Epidermal melanocyte (primary cell): ENCODE results near the gene C1orf53.
"Not testable (repeated sequence)": the region's sequence is repeated elsewhere in the genome, so short reads cannot be mapped to it uniquely, and the experiment has no call there.

Experiments
- DNase-seq: peaks from one replicate; pipeline ENCODE4 v3.0.0; 2011; ENCODE audit warnings: low spot score; ENCODE audit not compliant: insufficient read length

The C1orf53 gene

DNA sequence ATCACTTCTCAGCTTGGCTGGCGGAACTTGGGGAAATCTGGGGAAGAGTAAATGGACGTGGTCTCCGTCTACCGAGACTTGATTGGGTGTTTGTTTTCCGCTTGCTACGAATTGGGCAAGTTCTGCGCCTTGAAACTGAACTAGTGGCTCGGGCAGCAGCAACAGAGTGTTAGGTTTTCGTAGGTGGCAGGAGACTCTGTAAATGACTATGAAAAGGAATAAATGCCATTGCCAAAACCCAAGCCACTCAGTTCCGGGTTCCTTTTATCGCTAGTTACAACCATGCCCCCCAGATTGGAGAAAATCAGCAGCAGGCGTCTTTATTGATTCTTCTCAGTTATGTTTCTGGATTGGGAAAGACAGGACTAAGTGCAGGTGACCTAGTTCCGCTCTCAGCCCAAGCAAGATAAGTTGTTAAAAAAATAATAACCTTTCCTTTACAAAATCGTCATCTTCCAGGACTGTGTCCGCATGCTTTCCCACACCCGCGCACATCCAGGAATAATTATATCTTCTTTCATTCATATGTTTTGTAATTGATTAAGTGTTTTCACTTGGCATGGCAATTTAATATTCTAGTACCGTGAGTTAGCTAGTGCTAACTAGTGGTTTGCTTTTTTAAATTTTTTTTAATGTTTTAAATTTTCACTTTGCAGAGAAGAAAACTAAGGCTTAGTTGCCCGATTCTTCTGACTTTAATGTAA is 18.1 kb downstream of the C1orf53 start:
- no peak for DNase-seq

DNA sequence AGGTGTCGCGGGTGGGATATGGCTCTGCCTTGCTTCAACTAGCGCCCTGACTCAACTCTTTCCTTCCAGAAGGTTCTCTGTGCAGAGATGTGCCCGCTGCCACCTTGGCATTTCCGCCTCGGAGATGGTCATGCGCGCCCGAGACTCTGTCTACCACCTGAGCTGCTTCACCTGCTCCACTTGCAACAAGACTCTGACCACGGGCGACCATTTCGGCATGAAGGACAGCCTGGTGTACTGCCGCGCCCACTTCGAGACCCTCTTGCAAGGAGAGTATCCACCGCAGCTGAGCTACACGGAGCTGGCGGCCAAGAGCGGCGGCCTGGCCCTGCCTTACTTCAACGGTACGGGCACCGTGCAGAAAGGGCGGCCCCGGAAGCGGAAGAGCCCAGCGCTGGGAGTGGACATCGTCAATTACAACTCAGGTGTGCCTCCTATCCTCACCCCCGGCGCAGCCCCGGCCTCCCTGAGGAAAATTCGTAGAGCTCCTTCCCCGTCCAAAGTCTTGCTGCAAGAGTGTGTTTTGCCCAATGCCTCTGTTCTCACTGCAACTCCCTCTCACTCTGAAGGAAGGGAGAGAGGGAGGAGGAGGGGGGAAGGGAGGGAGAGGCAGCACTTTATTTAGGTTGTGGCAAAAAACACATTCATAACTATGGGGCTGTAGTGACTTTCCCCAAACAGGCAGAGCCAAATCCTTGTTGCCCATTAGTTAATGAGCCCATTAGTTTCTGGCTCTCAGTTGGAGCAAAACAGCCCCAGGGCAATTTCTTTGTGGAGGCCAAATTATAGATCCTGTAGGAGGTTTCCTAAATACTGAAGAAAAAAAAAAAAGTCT is 19.0 kb downstream of the C1orf53 start:
- no peak for DNase-seq

DNA sequence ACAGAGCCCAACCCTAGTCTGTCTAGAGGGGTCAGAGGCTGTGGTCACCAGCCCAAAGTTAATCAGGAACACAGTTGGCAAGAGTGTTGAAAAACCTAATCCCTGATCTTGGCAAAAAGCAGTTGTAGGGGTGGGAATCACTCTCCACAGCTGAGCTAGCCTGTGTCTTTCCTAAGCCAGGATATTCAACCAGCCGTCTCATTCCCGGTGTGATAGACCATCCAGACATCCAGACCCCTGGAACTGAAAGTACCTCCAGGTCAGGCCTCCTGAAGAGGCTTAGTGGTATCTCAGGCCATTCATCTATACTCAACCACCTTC is 19.6 kb downstream of the C1orf53 start:
- no peak for DNase-seq

DNA sequence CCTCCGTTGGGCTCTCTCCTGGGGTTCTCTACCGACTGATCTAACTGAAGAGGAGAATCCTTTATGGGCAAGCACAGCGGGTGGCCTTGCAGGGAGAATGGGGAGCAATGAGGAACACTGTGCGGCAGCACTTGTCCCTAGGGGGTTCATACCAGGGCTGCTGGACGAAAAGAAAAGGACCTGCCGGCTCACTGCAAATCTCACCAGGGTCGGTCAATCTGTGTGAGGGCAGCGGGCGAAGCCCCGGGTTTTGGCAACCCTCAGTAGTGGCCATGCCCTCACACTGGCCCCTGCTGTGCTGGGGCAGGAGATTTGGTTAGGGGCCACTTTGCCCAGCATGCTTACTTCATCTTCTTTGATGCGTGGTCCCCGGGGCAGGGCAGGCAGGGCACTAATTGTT is 20.6 kb downstream of the C1orf53 start:
- no peak for DNase-seq

DNA sequence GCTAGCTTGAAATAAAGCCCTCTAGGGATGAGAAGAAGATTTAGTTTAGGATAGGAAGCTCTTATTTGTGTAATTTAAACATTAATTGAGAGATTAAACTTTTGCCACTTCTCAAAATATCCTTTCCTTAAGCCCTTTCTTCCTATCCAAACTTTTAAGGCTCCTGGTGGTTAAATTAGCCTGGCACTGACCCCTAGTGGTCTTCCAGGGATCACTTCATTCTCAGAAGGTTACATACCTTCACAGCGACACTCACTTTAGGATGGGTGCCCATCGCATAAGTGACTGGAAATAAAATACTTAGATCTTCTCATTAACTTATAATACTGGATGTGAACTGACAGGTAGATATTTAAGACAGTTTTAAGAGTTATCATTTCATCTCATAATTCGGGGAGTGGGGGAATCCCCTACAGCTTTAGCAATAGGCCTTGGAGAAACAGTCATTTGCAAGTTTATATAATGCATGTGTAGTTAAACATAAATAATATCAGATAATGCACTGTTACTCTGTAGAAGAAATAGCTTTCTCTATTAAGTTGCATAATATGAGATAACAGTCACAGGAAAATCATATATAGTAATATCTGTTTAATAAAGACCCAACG is 22.2 kb downstream of the C1orf53 start:
- DNase-seq, result no peak

DNA sequence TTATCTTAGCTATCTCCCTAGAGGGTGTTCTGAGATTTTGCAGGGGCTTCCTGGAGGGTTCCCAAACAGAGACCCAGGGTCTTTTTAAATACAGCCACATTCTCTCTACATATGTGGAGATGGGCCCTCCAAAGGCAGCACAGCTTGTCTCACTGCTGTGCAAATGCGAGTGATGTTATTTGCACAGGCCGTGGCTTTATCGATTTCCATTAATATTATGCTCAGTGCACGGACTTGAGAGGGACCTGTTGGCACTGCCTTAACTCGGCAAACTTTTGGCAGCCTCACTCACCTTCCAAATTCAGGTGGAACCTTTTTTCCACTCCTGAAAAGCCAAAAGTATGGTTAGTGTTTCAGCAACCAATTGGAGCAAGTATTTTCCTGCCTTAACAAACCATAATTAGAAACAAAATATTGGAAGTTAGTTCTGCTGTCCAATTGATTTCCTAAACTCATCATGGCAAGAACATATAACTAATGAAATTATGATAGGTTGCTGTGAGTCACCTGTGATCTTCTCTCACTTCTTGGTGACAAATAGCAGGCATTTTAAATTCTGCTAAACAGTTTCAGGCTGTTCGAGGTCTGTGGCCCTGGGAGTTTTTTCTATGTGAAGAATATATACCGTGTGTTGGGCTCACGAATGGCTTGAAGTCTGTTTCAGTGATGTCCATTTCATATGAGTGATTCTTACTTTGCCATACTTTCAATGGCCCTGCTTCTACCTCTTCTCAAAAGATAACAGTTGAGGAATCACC is 25.7 kb downstream of the C1orf53 start:
- DNase-seq, result no peak

DNA sequence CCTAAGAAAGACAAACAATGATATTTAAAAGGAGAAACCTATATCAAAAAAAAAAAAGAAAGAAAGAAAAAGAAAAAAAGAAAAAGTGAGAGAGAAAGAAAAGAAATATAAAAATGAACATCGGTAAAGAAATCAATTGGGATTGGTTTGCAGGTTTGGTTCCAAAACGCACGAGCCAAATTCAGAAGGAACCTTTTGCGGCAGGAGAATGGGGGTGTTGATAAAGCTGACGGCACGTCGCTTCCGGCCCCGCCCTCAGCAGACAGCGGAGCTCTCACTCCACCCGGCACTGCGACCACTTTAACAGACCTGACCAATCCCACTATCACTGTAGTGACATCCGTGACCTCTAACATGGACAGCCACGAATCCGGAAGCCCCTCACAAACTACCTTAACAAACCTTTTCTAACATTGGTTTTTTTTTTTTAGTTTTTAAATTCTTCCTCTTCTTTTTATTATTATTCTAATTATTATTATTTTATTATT is 26.5 kb downstream of the C1orf53 start:
- no peak for DNase-seq

DNA sequence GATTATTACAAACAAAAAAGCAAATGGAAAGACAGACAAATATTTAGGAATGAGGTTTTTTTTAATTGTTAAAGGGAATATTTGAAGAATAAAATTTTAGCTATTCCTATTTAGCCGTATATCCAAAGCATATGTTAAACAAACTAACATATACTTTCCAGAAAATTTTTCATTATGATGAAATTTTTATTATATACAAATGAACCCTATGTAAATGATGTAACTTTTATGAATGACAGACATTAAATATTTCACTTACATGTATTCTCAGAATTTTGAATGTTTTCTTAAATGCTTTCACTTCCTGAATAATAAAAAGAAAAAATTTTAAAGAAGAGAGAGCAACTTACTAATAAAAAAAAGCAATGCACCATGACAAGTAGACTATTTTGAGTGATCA is 30.6 kb downstream of the C1orf53 start:
- DNase-seq, result no peak

DNA sequence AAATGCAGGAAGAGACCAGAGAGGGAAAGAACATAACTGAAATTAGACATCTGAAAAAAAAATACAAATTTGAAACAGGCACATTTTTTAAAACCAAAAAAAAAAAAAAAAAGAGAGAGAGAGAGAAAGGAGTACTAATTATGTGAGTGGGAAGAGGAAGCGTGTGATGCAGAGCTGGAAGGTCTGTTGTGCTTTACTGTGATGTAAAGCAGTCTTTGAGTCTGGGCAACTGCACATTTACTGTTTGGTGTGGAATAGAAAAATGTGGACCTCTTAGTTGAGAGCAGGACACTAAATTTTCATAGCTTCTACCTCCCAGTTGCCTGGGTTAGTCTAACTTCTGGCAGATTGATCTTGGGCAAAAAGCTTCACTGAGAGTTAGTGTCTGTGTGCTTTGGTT is 31.2 kb downstream of the C1orf53 start:
- DNase-seq, result no peak

DNA sequence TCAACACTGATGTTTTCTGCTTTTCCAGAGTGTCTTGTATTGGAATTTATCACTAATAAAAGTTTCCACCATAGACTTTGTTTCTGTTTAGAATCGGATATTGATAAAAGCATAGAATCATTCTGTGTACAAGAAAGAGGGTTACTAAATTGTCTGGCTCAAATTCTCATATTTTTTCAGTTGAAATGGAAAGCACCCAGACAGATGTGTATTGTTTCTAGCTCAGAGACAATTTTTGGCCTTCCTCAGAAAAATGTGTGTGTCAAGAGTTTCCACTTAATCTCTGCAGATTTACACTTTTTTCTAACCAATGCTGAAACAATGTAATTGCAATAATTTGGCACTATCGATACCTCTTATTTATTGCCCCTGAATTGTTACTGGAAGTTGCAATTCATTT is 35.0 kb downstream of the C1orf53 start:
- DNase-seq, result no peak

DNA sequence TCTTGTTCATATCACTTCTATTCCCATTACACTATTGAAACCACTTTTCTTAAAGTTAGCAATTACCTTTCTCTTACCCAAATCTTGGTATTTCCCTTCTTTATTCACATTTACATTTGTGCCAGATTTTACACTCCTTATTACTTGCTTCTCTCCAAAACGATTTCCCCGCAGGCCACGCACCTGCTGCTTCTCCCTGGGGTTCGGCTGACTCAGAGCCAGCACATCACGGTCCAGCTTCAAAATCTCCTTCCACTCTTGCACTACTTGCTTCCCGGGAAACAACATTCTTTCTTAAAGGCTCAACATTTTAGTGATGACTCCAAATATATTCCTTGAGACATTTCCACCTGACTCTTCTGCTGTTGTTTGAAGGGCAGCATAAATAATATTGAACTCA is 35.5 kb downstream of the C1orf53 start:
- DNase-seq, result no peak

DNA sequence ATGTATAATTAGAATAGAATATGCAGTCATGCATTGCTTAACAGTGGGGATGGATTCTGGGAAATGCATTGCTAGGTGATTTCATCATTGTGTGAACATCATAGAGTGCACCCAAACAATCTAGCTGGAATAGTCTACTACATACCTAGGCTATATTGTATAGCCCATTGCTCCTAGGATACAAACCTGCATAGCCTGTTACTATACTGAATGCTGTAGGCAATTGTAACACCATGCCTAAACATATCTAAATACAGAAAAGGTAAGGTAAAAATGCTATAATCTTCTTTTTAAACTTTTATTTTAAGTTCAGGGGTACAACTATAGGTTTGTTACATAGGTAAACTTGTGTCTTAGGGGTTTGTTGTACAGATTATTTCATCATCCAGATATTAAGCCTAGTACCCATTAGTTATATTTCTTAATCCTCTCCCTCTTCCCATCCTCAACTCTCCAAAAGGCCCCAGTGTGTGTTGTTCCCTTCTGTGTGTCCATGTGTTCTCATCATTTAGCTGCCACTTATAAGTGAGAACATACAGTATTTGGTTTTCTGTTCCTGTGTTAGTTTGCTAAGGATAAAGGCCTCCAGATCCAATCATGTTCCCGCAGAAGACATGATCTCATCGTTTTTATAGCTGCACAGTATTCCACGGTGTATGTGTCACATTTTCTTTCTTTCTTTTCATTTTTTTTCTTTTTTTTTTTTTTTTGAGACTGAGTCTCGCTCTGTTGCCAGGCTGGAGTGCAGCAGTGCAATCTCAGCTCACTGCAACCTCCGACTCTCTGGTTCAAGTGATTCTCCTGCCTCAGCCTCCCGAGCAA is 36.9 kb downstream of the C1orf53 start:
- not testable (repeated sequence) for DNase-seq

DNA sequence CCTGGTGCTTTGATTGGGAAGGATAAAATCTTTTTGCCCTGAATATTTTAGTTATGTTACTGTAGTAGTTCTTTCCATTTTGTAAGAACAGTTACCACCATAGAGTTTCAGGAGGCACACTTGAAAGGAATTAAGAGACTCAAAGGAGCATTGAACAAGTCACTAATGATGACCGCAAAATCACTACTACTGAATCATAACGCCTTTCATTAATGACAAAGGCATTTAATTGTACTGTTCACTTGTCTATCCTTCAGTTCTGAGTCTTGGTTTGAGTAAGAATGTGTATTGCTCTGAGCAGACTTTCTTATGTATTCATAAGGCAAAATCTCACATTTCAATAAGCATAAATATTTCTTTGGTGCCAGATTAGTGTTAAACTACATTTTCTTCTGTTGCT is 39.6 kb downstream of the C1orf53 start:
- DNase-seq, result no peak

DNA sequence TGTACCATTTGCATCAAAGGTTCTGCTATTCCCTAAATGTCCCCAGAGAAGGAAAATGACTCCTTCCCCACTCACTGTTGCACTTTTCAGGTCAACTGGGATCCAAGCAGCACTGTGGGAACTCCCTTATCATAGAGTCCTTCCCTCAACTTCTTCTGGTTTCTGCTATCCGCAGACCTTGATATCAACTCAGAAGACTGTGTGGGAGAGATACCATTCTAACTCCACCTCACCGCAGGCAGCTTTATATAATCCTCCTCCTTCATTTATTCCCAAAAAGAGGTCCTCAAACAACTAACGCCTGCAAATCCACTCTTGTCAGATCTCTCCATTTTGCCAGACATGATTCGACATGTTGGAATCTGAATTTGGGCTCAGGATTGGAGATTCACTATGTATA is 42.1 kb downstream of the C1orf53 start:
- DNase-seq, result no peak

DNA sequence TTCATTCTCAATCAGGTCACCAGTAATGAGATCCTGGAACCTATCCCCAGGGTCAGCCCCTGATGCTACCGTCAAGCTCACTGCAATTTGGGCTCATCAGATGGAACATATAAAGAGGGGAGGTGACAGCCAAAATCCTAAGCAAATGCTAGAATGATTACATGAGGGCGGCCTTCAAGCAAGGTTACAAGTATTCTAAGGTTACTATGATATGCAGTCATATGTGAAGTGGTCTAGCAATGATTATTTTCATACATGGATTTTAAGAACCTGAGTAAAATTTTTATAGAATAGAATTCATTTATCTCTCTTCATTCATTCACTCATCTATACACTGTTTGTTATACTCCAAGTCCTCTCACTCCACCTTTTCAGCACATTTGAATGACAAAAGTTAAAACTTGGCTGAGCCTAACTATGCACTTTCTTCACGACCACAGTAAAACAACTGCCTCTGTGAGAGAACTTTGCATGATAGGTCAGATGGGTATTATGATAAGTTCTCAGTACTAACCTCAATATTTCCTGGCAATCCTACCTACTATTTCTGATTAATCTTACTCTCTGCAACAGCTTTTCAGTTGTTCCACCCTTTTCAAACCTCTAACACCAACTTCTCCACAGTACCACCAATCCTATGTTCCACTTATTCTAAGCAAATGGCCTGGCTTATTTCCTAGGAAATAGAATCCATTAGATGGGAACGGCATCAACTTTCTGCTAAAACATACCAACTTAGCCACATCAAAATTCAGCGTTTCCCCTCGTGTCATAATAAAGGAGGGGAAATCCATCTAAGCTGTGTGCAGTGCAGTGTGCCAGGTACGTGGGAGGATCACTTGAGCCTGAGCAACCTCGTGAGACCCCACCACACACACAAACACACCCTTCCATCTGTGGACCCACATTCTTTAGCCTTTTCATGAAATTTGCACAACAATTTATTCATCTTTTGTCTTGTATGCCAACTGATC is 46.8 kb downstream of the C1orf53 start:
- DNase-seq, result no peak

DNA sequence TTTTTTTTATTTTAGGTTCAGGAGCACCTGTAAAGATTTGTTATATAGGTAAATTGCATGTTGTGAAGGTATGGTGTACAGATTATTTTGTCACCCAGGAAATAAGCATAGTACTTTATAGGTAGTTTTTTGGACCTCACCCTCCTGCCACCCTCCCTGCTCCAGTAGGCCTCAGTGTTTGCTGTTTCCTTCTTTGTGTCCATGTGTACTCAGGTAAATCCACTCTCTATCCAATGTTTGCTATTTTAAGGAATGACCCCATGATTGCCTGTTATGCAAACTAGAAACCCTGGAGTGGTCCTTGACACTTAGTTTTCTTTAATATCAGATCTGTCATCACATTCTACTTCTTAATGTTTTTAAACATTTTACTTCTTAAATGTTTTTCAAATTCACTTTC is 48.7 kb downstream of the C1orf53 start:
- DNase-seq, result no peak

DNA sequence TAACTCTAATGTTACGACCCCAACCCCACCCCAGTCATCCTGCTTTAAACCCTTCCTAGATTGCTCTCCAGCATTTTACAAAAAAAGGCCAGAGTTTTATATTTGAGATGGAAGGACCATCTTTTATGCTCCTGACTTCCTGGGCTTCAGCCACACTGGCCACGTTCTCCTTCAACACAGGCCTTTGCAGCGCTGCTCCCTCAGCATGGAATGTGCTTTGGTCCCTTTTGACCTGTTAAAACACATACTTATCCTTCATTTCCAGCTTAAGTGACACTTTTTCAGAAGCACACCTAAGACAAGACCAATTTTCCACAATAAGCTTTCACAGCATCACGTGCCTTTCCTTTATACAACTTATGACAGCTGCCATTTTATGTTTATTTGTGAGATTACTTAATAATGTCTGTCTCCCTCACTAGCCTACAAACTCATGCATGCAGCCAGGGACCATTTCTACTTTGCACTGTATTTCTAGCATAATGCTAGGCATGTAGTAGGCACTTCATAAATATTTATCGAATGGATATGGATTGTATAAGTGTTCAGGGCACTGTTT is 49.3 kb downstream of the C1orf53 start:
- no peak for DNase-seq

DNA sequence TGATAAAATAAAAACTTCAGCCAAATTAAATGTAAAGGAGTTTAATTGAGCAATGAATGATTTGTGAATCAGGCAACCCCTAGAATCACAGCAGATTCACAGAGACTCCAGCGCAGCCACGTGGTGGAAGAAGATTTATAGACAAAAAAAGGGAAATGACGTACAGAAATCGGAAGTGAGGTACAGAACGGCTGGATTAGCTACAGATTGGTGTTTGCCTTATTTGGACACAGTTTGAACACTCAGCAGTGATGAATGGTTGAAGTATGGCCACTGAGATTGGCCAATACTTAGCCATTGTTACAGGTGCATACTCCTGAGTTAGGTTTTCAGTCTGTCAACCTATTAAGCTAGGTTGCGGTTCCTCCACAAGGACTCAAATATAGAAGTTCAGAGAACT is 51.0 kb downstream of the C1orf53 start:
- not testable (repeated sequence) for DNase-seq

DNA sequence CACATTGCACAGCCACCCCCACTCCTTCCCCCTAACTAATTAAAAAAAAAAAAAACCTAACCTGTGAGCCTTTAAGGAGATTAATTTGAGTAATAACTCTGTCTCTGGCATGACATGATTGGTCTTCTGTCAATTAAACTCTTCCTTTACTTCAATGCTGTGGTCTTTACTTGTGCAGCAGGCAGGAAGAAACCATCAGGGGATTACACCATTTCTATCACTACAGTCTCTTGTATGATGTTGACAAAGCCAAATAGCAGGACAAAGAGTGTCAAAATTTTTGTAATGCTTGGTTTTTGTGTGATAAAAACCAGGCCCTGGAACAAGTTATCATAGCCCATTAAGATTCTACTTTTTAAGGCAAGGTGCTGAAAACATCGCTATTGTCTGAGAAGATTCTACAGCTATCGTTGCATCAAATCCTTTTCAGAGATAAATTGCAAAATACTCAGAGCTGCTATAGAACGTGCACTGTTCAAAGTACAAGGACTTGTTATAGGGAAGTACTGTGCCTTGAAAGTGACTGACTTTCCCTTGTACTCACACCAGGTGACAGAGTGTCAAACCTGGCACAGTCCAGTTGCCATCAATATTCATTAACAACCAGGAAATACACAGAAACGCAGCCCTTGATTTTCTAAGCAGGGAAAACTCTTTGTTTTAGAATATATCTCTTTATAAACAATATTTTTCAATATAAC is 52.4 kb downstream of the C1orf53 start:
- no peak for DNase-seq
